HG02973 (cell line): ENCODE measurements around the gene NGLY1.

Experiments used
- ATAC-seq: cut with Tn5 transposase; IDR thresholded peaks from one replicate; pipeline ENCODE4 v1.9.1; 2021; ENCODE audit warnings: moderate library complexity; ENCODE audit not compliant: unreplicated experiment

The NGLY1 gene

GRCh38 chr3:25782938-25783660 is at the start of gene NGLY1:
NGLY1 (minus strand) TSS chr3:25783443; CDS start chr3:25783390, 53 bp downstream.
- peak; percentile 73 for ATAC-seq

GRCh38 chr3:25831578-25831977 is 48.3 kb upstream of the NGLY1 start:
- no peak for ATAC-seq

- no peak for ATAC-seq
Observed at GRCh38 chr3:25830373-25831280, 47.4 kb upstream of the NGLY1 start.

- ATAC-seq: no peak
Observed at GRCh38 chr3:25826510-25826909, 43.3 kb upstream of the NGLY1 start.

- no peak for ATAC-seq
Observed at GRCh38 chr3:25823314-25823713, 40.1 kb upstream of the NGLY1 start.

GRCh38 chr3:25821746-25822573 is 38.7 kb upstream of the NGLY1 start:
- no peak for ATAC-seq

- ATAC-seq: no peak
Observed at GRCh38 chr3:25820816-25821486, 37.7 kb upstream of the NGLY1 start.

- ATAC-seq: no peak
Observed at GRCh38 chr3:25820366-25820765, 37.1 kb upstream of the NGLY1 start.

GRCh38 chr3:25818335-25818734 is 35.1 kb upstream of the NGLY1 start:
- no peak for ATAC-seq

- ATAC-seq: no peak
Observed at GRCh38 chr3:25817638-25818037, 34.4 kb upstream of the NGLY1 start.

- ATAC-seq: peak; percentile 65
Observed at GRCh38 chr3:25817107-25817506, 33.9 kb upstream of the NGLY1 start.

GRCh38 chr3:25812644-25813043 is 29.4 kb upstream of the NGLY1 start:
- ATAC-seq: no peak

- ATAC-seq: no peak
Observed at GRCh38 chr3:25804676-25805075, 21.4 kb upstream of the NGLY1 start.

GRCh38 chr3:25803833-25804232 is 20.6 kb upstream of the NGLY1 start:
- ATAC-seq: no peak

GRCh38 chr3:25801786-25802185 is 18.5 kb upstream of the NGLY1 start:
- ATAC-seq: no peak

GRCh38 chr3:25789596-25790556 is 6.6 kb upstream of the NGLY1 start, which contains the start of gene OXSM:
OXSM (plus strand) TSS chr3:25790090; CDS start chr3:25791021, 931 bp downstream.
- peak; percentile 89 for ATAC-seq

GRCh38 chr3:25789209-25789595 is 6.0 kb upstream of the NGLY1 start:
- ATAC-seq: no peak

- no peak for ATAC-seq
Observed at GRCh38 chr3:25787689-25788088, 4.4 kb upstream of the NGLY1 start.

GRCh38 chr3:25785826-25786225 is 2.6 kb upstream of the NGLY1 start:
- no peak for ATAC-seq
